HEK293 (cell line): Measurements from ENCODE around the gene LPP.
A peak's percentile ranks its signal among the peaks of the same experiment; 100 is the strongest.

Source experiments
- CTCF ChIA-PET: fragments of 350-600 bp; formaldehyde crosslinking; extraction: SDS; loops from one replicate; lab custom pipeline; 2021; ENCODE audit warnings: antibody characterized with exemption; lab: Yijun Ruan, JAX
- POLR2A ChIA-PET: fragments of 300-600 bp; formaldehyde crosslinking; extraction: SDS; loops from one replicate; lab custom pipeline; 2020; ENCODE audit warnings: antibody characterized with exemption, inconsistent platforms; lab: Yijun Ruan, JAX
- H3K27ac ChIP-seq: fragments of 200-500 bp; sonication (Bioruptor generic); 2 replicates; pipeline ENCODE4 v1.5.1; 2014; ENCODE audit warnings: low read depth, low read length, control low read depth, inconsistent platforms; ENCODE audit errors: extremely low read depth
- H3K36me3 ChIP-seq, 2 experiments: fragments of 200-500 bp in 1 of 2; sonication (Bioruptor generic) in 1 of 2; 1 replicate in 1 of 2; 2 replicates in 1 of 2; pipeline ENCODE4 v1.5.1; 2014 to 2017; ENCODE audit warnings: inconsistent platforms in 2 of 2, low read length in 2 of 2; ENCODE audit not compliant: control insufficient read depth in 2 of 2, insufficient read depth in 1 of 2
- H3K4me1 ChIP-seq: fragments of 200-500 bp; sonication (Bioruptor generic); 2 replicates; pipeline ENCODE4 v1.5.1; 2014; ENCODE audit warnings: mild to moderate bottlenecking, low read length, inconsistent platforms; ENCODE audit not compliant: control insufficient read depth, insufficient read depth
- H3K4me3 ChIP-seq: 2 replicates; pipeline ENCODE4 v1.5.1; 2011; ENCODE audit warnings: low read depth, mild to moderate bottlenecking, control low read depth, low read length, moderate library complexity
- H3K9me3 ChIP-seq: fragments of 200-500 bp; sonication (Bioruptor generic); 2 replicates; pipeline ENCODE4 v1.5.1; 2014; ENCODE audit warnings: low read depth, low read length, inconsistent platforms; ENCODE audit not compliant: control insufficient read depth, insufficient read depth
- ATF2 ChIP-seq: fragments of 450-650 bp; formaldehyde crosslinking; IDR thresholded peaks from 2 replicates; pipeline ENCODE4 v1.5.1; 2016; ENCODE audit warnings: missing biosample characterization, missing genetic modification characterization, low read depth
- KLF7 ChIP-seq: fragments of 450-650 bp; formaldehyde crosslinking; IDR thresholded peaks from 2 replicates; pipeline ENCODE4 v1.5.1; 2016; ENCODE audit warnings: missing biosample characterization, missing genetic modification characterization, borderline replicate concordance
- OVOL3 ChIP-seq: fragments of 450-650 bp; formaldehyde crosslinking; IDR thresholded peaks from 2 replicates; pipeline ENCODE4 v1.5.1; 2016; ENCODE audit warnings: missing biosample characterization, missing genetic modification characterization
- PRDM10 ChIP-seq: fragments of 450-650 bp; formaldehyde crosslinking; IDR thresholded peaks from 2 replicates; pipeline ENCODE4 v1.5.1; 2016; ENCODE audit warnings: missing biosample characterization, missing genetic modification characterization
- ZBTB8A ChIP-seq: fragments of 450-650 bp; formaldehyde crosslinking; IDR thresholded peaks from 2 replicates; pipeline ENCODE4 v1.5.1; 2016; ENCODE audit warnings: missing biosample characterization, missing genetic modification characterization
- ZNF23 ChIP-seq: fragments of 450-650 bp; formaldehyde crosslinking; IDR thresholded peaks from 2 replicates; pipeline ENCODE4 v1.5.1; 2016; ENCODE audit warnings: missing biosample characterization, missing genetic modification characterization, borderline replicate concordance
- ZNF555 ChIP-seq: fragments of 450-650 bp; formaldehyde crosslinking; conservative IDR thresholded peaks from 2 replicates; pipeline ENCODE4 v1.5.1; 2017; ENCODE audit warnings: missing biosample characterization, mild to moderate bottlenecking, missing genetic modification characterization, inconsistent platforms
- ZNF560 ChIP-seq: fragments of 450-650 bp; formaldehyde crosslinking; IDR thresholded peaks from 2 replicates; pipeline ENCODE4 v1.5.1; 2017; ENCODE audit warnings: missing biosample characterization, missing genetic modification characterization, borderline replicate concordance
- ZNF585B ChIP-seq: fragments of 450-650 bp; formaldehyde crosslinking; IDR thresholded peaks from 2 replicates; pipeline ENCODE4 v1.5.1; 2016; ENCODE audit warnings: missing biosample characterization, missing genetic modification characterization
- TF ChIP-seq, protein P1 (sequence below): fragments of 450-650 bp; IDR thresholded peaks from 2 replicates; pipeline ENCODE4 v1.5.1; 2018; ENCODE audit warnings: missing biosample characterization, mild to moderate bottlenecking, missing genetic modification characterization

LPP gene

DNA sequence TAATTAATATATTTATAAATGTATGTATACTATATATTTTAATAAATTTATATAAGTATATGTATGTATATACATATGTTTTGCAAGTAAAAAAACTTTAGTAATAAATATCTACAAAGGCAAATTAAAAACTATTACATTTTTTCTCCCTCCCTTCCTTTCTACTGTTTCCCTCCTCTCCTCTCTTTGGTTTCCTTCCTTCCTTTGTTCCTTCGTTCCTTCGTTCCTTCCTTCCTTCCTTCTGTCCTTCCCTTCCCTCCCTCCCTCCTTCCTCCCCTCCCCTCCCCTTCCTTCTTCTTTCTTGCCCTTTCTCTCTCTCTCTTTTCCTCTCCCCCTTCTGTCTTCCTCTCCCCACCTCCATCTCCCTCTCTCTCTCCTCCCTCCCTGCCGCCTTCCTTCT, 423.6 kb downstream of the LPP start:
- Histone ChIP-seq H3K4me1 (no peaks in the 10 kb centered on the region), H3K27ac (no peak overlapping the region), H3K9me3 (no peaks in the 10 kb centered on the region), H3K4me3 (no peak overlapping the region), H3K36me3 (no peaks in the 10 kb centered on the region)
- ChIA-PET CTCF (no interaction called here), POLR2A (no interaction called here)
- TF ChIP-seq ZNF555 (tag by site-specific recombination) (no peak), ZNF560 (tag by site-specific recombination) (no peak), ZBTB8A (tag by site-specific recombination) (no peak), OVOL3 (tag by site-specific recombination) (no peak), PRDM10 (no peak), KLF7 (tag by site-specific recombination) (no peak)

GRCh38 chr3:188578576-188579363, 424.8 kb downstream of the LPP start:
- Histone ChIP-seq H3K4me1 (no peaks in the 10 kb centered on the region), H3K9me3 (no peaks in the 10 kb centered on the region), H3K36me3 (no peaks in the 10 kb centered on the region), H3K4me3 (no peak overlapping the region), H3K27ac (no peak overlapping the region)
- CTCF ChIA-PET: interaction anchor here (0.7 kb wide), 1 partner anchor 261 kb away, joined by 3 read pairs; no protein-coding TSS in a partner anchor
- TF ChIP-seq, protein P1, sequence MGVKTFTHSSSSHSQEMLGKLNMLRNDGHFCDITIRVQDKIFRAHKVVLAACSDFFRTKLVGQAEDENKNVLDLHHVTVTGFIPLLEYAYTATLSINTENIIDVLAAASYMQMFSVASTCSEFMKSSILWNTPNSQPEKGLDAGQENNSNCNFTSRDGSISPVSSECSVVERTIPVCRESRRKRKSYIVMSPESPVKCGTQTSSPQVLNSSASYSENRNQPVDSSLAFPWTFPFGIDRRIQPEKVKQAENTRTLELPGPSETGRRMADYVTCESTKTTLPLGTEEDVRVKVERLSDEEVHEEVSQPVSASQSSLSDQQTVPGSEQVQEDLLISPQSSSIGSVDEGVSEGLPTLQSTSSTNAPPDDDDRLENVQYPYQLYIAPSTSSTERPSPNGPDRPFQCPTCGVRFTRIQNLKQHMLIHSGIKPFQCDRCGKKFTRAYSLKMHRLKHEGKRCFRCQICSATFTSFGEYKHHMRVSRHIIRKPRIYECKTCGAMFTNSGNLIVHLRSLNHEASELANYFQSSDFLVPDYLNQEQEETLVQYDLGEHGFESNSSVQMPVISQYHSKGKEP (tag by site-specific recombination): no peak
- TF ChIP-seq ZNF585B (tag by site-specific recombination): no peak
- POLR2A ChIA-PET: no interaction called here

DNA sequence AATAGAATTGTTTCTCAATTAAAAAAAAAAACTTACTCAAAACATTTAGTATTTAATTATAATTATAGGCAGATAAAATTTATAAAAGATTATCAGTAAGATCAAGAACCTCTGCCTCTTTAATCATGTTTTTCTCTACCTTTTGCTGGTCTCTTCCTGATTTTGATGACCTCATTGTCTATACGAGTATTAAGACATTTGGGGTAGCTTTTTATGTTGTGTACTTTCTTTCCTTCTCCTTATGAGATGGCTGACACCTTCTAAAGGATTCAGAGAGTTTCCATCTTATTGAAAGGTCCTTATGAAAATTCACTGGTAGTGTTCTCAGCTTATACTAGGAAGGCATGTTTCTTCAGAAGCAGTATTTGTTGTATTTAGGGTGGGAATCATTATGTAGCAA, 426.3 kb downstream of the LPP start:
- no peaks in the 10 kb centered on the region for H3K4me1 ChIP-seq
- no peaks in the 10 kb centered on the region for H3K36me3 ChIP-seq
- no peak overlapping the region for H3K27ac ChIP-seq
- ChIA-PET CTCF (no interaction called here), POLR2A (no interaction called here)
- no peak overlapping the region for H3K4me3 ChIP-seq
- H3K9me3 ChIP-seq: no peaks in the 10 kb centered on the region
- peak; percentile 31; the same call in 1 of the 2 replicates for TF ChIP-seq ATF2 (tag by site-specific recombination)
- no peak for TF ChIP-seq ZNF23 (tag by site-specific recombination)
